GM12891 (cell line): ENCODE measurements around the gene SORCS2.

Source experiments
- PAX5 ChIP-seq: IDR thresholded peaks from 2 replicates; pipeline ENCODE4 v1.6.1; 2011; ENCODE audit warnings: low read length, moderate library complexity, mild to moderate bottlenecking; ENCODE audit not compliant: insufficient read depth, severe bottlenecking
- POLR2A ChIP-seq: IDR thresholded peaks from 2 replicates; pipeline ENCODE4 v1.6.1; 2011; ENCODE audit warnings: low read depth, low read length, control low read depth
- POLR2AphosphoS5 ChIP-seq: IDR thresholded peaks from 2 replicates; pipeline ENCODE4 v1.6.1; 2011; ENCODE audit warnings: low read depth, low read length, control low read depth
- POU2F2 ChIP-seq: IDR thresholded peaks from 2 replicates; pipeline ENCODE4 v1.6.1; 2011; ENCODE audit warnings: low read depth, mild to moderate bottlenecking, control low read depth, low read length, moderate library complexity
- TAF1 ChIP-seq: IDR thresholded peaks from 2 replicates; pipeline ENCODE4 v1.6.1; 2011; ENCODE audit warnings: low read depth, low read length, control low read depth

DNA sequence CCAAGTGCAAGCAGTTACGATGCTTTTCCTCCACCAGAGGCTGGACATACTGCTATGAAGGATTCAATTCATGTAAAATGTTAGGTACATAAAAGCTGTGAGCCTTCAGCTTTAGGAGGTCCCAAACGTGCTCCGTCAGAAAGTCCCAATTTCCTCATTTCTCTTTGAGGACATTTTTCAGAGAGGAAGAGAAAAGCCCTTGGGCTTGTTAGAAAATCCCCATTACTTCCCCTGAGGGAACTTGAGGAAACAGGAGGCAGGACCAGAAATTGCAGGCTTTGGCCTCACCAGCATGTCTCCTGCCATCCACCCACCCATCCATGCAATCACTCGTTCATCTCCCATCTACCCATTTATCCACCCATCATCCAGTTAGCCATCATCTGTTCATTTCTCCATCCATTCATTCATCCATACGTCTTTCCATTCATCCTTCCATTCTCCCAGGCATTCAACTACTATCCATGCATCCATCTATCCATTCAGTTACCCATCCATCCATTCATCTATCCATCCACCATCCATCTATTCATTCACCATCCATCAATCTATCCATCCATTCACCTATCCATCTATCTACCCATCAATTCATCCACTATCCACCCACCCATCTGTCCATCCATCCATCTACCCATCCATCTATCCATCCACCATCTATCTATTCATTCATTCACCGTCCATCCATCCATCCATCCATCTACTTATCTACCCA is 523.8 kb downstream of the SORCS2 start:
- TF ChIP-seq POLR2A, result no peak
- no peak for TF ChIP-seq POLR2AphosphoS5
- TF ChIP-seq PAX5, result no peak
- no peak for TF ChIP-seq TAF1
- no peak for TF ChIP-seq POU2F2
